ENCODE measurements around the gene FFAR1.

- no peak for TF ChIP-seq POLR2A (IDR thresholded peaks at IDR 0.05)
- TF ChIP-seq, protein P1, sequence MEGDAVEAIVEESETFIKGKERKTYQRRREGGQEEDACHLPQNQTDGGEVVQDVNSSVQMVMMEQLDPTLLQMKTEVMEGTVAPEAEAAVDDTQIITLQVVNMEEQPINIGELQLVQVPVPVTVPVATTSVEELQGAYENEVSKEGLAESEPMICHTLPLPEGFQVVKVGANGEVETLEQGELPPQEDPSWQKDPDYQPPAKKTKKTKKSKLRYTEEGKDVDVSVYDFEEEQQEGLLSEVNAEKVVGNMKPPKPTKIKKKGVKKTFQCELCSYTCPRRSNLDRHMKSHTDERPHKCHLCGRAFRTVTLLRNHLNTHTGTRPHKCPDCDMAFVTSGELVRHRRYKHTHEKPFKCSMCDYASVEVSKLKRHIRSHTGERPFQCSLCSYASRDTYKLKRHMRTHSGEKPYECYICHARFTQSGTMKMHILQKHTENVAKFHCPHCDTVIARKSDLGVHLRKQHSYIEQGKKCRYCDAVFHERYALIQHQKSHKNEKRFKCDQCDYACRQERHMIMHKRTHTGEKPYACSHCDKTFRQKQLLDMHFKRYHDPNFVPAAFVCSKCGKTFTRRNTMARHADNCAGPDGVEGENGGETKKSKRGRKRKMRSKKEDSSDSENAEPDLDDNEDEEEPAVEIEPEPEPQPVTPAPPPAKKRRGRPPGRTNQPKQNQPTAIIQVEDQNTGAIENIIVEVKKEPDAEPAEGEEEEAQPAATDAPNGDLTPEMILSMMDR (IDR thresholded peaks at IDR 0.05): no peak
These were observed 212 bp downstream of the FFAR1 start for GRCh38 chr19:35347930-35348298.
